HepG2 (cell line): Measurements from ENCODE around the gene UCHL3. TPM values are rescaled to one million over a fixed set of nuclear protein-coding genes. Genes with fewer than 3 reads are reported as not detected.

Source experiments
- ATAC-seq: fragments of 200-7000 bp; cut with Tn5 transposase; 3 replicates; pipeline ENCODE4 v1.9.1; 2020; ENCODE audit warnings: mild to moderate bottlenecking, moderate library complexity
- BruUV-seq: library from RNA; stranded (reverse); fragments of 400-500 nt; replicated peaks from 2 replicates; lab custom pipeline; 2021; lab: Mats Ljungman, UMichigan
- CTCF ChIA-PET: fragments of 300-600 bp; formaldehyde crosslinking; extraction: SDS; loops from one replicate; lab custom pipeline; 2021; ENCODE audit warnings: low total read pairs, inconsistent platforms, low intra/inter-chr PET ratio; lab: Yijun Ruan, JAX
- POLR2A ChIA-PET: fragments of 350-600 bp; sonication (Branson Sonifier 250); formaldehyde crosslinking; loops from one replicate; lab custom pipeline; 2020; ENCODE audit warnings: antibody characterized with exemption, inconsistent platforms; lab: Yijun Ruan, JAX
- DNase-seq: peaks from one replicate; pipeline ENCODE4 v3.0.0-alpha.2; 2015; ENCODE audit warnings: low spot score
- FAIRE-seq: peaks from 3 replicates; lab custom pipeline; 2011; peaks lifted over from hg19 to GRCh38; lab: Jason Lieb, UNC
- H2AFZ ChIP-seq: one replicate; pipeline ENCODE4 v1.6.1; 2011; ENCODE audit warnings: low read length, inconsistent platforms
- H3K27ac ChIP-seq: fragments of 300-600 bp; 3 replicates; pipeline ENCODE4 v1.8.0; 2011; ENCODE audit warnings: mixed run types, mild to moderate bottlenecking, mixed read lengths, low read length, inconsistent platforms; ENCODE audit not compliant: insufficient read depth; ENCODE audit errors: extremely low read length
- H3K27me3 ChIP-seq, 2 experiments: fragments of 200-600 bp in 1 of 2; 2 replicates in 1 of 2; 3 replicates in 1 of 2; pipeline versions ENCODE4 v1.6.0 to v1.8.0; 2011; ENCODE audit warnings: low read length in 2 of 2, mild to moderate bottlenecking in 2 of 2, moderate library complexity in 2 of 2, inconsistent platforms in 1 of 2; ENCODE audit not compliant: insufficient read depth in 2 of 2, control insufficient read depth in 1 of 2
- H3K36me3 ChIP-seq, 2 experiments: fragments of 200-600 bp in 1 of 2; replicated peaks in 1 of 2; 2 replicates in 1 of 2; 3 replicates in 1 of 2; pipeline versions ENCODE4 v1.5.1 to v1.8.0; 2011; ENCODE audit warnings: low read length in 2 of 2, inconsistent platforms in 1 of 2; ENCODE audit not compliant: insufficient read depth in 2 of 2, control insufficient read depth in 1 of 2
- H3K4me1 ChIP-seq: 2 replicates; pipeline ENCODE4 v1.5.1; 2012; ENCODE audit warnings: low read length, inconsistent platforms; ENCODE audit not compliant: insufficient read depth
- H3K4me2 ChIP-seq: 2 replicates; pipeline ENCODE4 v1.6.0; 2011; ENCODE audit warnings: low read depth, low read length, inconsistent platforms
- H3K4me3 ChIP-seq, 3 experiments: fragments of 200-600 bp in 1 of 3; sonication (generic), shearing (Covaris generic) in 1 of 3; replicated peaks in 1 of 3; 2 replicates each; pipeline ENCODE4 v1.5.1; 2011 to 2016; ENCODE audit warnings: low read length in 3 of 3, inconsistent platforms in 2 of 3, low read depth in 2 of 3, mild to moderate bottlenecking in 2 of 3, control low read depth in 1 of 3, mixed read lengths in 1 of 3; ENCODE audit not compliant: insufficient read depth in 1 of 3
- H3K79me2 ChIP-seq: one replicate; pipeline ENCODE4 v1.6.1; 2011; ENCODE audit warnings: low read length, inconsistent platforms; ENCODE audit not compliant: insufficient read depth
- H3K9ac ChIP-seq: 2 replicates; pipeline ENCODE4 v1.6.0; 2011; ENCODE audit warnings: mild to moderate bottlenecking, low read depth, low read length, inconsistent platforms; ENCODE audit not compliant: insufficient read depth
- H3K9me3 ChIP-seq: 2 replicates; pipeline ENCODE4 v1.5.1; 2012; ENCODE audit warnings: mild to moderate bottlenecking, low read length
- H4K20me1 ChIP-seq: 2 replicates; pipeline ENCODE4 v1.6.0; 2011; ENCODE audit warnings: inconsistent platforms, mild to moderate bottlenecking, low read length, moderate library complexity; ENCODE audit not compliant: insufficient read depth
- CAMTA2 ChIP-seq: sonication (generic); formaldehyde crosslinking; IDR thresholded peaks from 2 replicates; pipeline ENCODE4 v1.4.0; 2020; ENCODE audit warnings: mild to moderate bottlenecking, missing genetic modification reagents, borderline replicate concordance
- FOSL2 ChIP-seq: sonication (generic); formaldehyde crosslinking; IDR thresholded peaks from 2 replicates; pipeline ENCODE4 v1.4.0; 2020; ENCODE audit warnings: missing genetic modification reagents
- NFYB ChIP-seq: sonication (generic); formaldehyde crosslinking; IDR thresholded peaks from 2 replicates; pipeline ENCODE4 v1.4.0; 2020; ENCODE audit warnings: missing genetic modification reagents
- SIN3A ChIP-seq: IDR thresholded peaks from 2 replicates; pipeline ENCODE4 v1.6.1; 2011; ENCODE audit warnings: low read depth, mild to moderate bottlenecking, control low read depth, low read length, borderline replicate concordance
- U2AF1 ChIP-seq: fragments of 200-400 bp; formaldehyde crosslinking; optimal IDR thresholded peaks from 2 replicates; pipeline ENCODE3; 2017; ENCODE audit warnings: mild to moderate bottlenecking, low read depth, low read length
- WIZ ChIP-seq: sonication (generic); formaldehyde crosslinking; IDR thresholded peaks from 2 replicates; pipeline ENCODE4 v1.5.1; 2020; ENCODE audit warnings: mild to moderate bottlenecking, missing genetic modification reagents
- ZNF225 ChIP-seq: sonication (generic); formaldehyde crosslinking; IDR thresholded peaks from 2 replicates; pipeline ENCODE4 v1.4.0; 2020; ENCODE audit warnings: mild to moderate bottlenecking, missing genetic modification reagents
- ZNF251 ChIP-seq: sonication (generic); formaldehyde crosslinking; IDR thresholded peaks from 2 replicates; pipeline ENCODE4 v1.9.0; 2021; ENCODE audit warnings: mild to moderate bottlenecking, missing genetic modification reagents
- WGBS: methylation state at CpG from one replicate; pipeline ENCODE4 v1.1.6; 2017; ENCODE audit warnings: low lambda C conversion rate; 5-methylcytosine and 5-hydroxymethylcytosine counted together
- in situ Hi-C: cut with HindIII; loops from 2 replicates; pipeline ENCODE4 v1.10.0; 2017; ENCODE audit warnings: low pct_unique_long_range_greater_than_20kb; ENCODE audit not compliant: extremely low pct_ligation_motif_present
- intact Hi-C: fragments of 100-400 bp; cut with micrococcal nuclease; formaldehyde crosslinking; loops from one replicate; pipeline ENCODE4 v1.10.0; 2022; ENCODE audit not compliant: unreplicated experiment
- polyA plus RNA-seq, 8 experiments: library from polyadenylated mRNA; depleted of rRNA in 3 of 8; stranded (reverse) in 7 of 8; unstranded in 1 of 8; fragments of >200 nt; fragmentation: Illumina TruSeq in 4 of 8; extraction: Trizol in 4 of 8; gene quantifications; 2 replicates each; pipeline versions ENCODE4 v1.2.1 to v1.2.3, GENCODE V29; 2011 to 2016; ENCODE audit warnings: low read depth in 4 of 8, missing spikeins in 1 of 8, mixed read lengths in 1 of 8; ENCODE audit not compliant: insufficient read depth in 1 of 8
- total RNA-seq, 5 experiments: library from RNA; depleted of rRNA; stranded (reverse); fragments of >200 nt; fragmentation: Illumina TruSeq; extraction: Trizol; gene quantifications; 2 replicates each; pipeline ENCODE4 v1.2.3, GENCODE V29; 2016; ENCODE audit warnings: low read depth in 1 of 5
- TF ChIP-seq, protein P1 (sequence below): sonication (generic); formaldehyde crosslinking; IDR thresholded peaks from 2 replicates; pipeline ENCODE4 v1.5.1; 2020; ENCODE audit warnings: missing genetic modification reagents, mild to moderate bottlenecking, borderline replicate concordance
- TF ChIP-seq, protein P2 (sequence below): sonication (generic); formaldehyde crosslinking; IDR thresholded peaks from 2 replicates; pipeline ENCODE4 v1.4.0; 2020; ENCODE audit warnings: mild to moderate bottlenecking, missing genetic modification reagents

Gene UCHL3
- total and polyA plus RNA-seq, 2 of the 13 experiments (the other 11 are each of a cell fraction or from before 2014, with no cell fraction given) = 36.2 to 93.3 TPM

DNA sequence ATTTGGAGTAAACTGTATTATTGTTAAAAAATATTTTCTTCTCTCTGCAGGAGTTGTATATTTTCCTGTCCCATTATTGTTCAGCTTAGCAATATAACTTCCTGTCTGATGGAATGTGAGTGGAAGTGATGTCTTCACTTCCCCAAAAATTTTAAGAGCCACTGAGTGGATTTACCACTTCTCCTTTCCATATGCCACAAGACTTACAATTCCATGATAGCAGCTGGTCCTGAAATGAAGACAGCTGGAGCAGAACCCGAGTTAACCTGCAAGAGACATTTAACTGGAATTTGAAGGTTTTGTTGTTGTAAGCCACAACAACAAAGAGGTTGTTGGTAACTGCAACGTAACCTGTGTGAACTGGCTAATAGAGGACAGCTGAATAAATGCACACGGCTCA is 44.3 kb upstream of the UCHL3 start:
- no peak for DNase-seq
- Histone ChIP-seq H3K27me3 (no peaks in the 10 kb centered on the region; a peak in 1 of 5 replicates), H2AFZ (no peak overlapping the region), H3K36me3 (no peaks in the 10 kb centered on the region), H3K4me2 (no peak overlapping the region), H4K20me1 (no peaks in the 10 kb centered on the region), H3K79me2 (no peaks in the 10 kb centered on the region), H3K9ac (no peak overlapping the region), H3K4me1 (no peaks in the 10 kb centered on the region), H3K4me3 (no peak overlapping the region), H3K9me3 (no peaks in the 10 kb centered on the region), H3K27ac (no peak overlapping the region)
- ATAC-seq = no peak
- intact Hi-C loops (no loop called here), in situ Hi-C loops (no loop called here)
- FAIRE-seq = no peak
- POLR2A ChIA-PET = no interaction called here
- WGBS = 38% methylated on average over 3 of the region's 3 CpGs
- TF ChIP-seq ZNF225 (no peak), CAMTA2 (CRISPR knock-in tag) (no peak), WIZ (CRISPR knock-in tag) (no peak)
- TF ChIP-seq, protein P1, sequence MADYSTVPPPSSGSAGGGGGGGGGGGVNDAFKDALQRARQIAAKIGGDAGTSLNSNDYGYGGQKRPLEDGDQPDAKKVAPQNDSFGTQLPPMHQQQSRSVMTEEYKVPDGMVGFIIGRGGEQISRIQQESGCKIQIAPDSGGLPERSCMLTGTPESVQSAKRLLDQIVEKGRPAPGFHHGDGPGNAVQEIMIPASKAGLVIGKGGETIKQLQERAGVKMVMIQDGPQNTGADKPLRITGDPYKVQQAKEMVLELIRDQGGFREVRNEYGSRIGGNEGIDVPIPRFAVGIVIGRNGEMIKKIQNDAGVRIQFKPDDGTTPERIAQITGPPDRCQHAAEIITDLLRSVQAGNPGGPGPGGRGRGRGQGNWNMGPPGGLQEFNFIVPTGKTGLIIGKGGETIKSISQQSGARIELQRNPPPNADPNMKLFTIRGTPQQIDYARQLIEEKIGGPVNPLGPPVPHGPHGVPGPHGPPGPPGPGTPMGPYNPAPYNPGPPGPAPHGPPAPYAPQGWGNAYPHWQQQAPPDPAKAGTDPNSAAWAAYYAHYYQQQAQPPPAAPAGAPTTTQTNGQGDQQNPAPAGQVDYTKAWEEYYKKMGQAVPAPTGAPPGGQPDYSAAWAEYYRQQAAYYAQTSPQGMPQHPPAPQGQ (CRISPR knock-in tag) = no peak
- CTCF ChIA-PET = no interaction called here
- BruUV-seq = no TSS peak

DNA sequence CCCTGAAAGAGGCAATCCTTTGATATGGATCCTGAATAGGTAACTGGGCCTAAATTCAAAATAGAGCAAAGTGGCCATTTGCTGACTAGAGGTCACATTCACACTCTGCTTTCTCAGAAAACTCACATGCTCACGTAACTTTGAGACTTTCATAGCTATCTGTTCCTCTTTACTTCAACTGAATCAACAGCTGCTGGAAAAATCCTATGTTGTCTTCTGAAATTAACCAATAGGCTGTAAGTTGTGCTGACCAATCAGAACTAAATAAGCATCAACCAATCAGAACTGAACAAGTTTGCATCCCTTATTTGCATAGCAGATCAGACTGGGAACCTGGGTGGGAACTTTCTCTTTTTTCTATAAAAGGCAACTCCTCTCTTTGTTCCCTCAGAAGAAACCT is 43.6 kb upstream of the UCHL3 start:
- intact Hi-C loops = no loop called here
- CTCF ChIA-PET = no interaction called here
- BruUV-seq = no TSS peak
- TF ChIP-seq NFYB (CRISPR knock-in tag) (no peak), FOSL2 (no peak), U2AF1 (no peak), ZNF251 (CRISPR knock-in tag) (no peak), SIN3A (no peak)
- TF ChIP-seq, protein P2, sequence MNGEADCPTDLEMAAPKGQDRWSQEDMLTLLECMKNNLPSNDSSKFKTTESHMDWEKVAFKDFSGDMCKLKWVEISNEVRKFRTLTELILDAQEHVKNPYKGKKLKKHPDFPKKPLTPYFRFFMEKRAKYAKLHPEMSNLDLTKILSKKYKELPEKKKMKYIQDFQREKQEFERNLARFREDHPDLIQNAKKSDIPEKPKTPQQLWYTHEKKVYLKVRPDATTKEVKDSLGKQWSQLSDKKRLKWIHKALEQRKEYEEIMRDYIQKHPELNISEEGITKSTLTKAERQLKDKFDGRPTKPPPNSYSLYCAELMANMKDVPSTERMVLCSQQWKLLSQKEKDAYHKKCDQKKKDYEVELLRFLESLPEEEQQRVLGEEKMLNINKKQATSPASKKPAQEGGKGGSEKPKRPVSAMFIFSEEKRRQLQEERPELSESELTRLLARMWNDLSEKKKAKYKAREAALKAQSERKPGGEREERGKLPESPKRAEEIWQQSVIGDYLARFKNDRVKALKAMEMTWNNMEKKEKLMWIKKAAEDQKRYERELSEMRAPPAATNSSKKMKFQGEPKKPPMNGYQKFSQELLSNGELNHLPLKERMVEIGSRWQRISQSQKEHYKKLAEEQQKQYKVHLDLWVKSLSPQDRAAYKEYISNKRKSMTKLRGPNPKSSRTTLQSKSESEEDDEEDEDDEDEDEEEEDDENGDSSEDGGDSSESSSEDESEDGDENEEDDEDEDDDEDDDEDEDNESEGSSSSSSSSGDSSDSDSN (CRISPR knock-in tag) = no peak

More for the DNA sequence above, 43.6 kb upstream of the UCHL3 start:
- POLR2A ChIA-PET = no interaction called here
- H3K4me2 ChIP-seq = no peak overlapping the region
- no peaks in the 10 kb centered on the region for H3K79me2 ChIP-seq
- H4K20me1 ChIP-seq = no peaks in the 10 kb centered on the region
- FAIRE-seq (no peak), ATAC-seq (no peak), DNase-seq (no peak)
- 53% methylated on average over 1 of the region's 1 CpG for WGBS
- H3K27ac ChIP-seq = no peak overlapping the region
- H2AFZ ChIP-seq = no peak overlapping the region
- H3K9me3 ChIP-seq = no peaks in the 10 kb centered on the region
- no peaks in the 10 kb centered on the region for H3K4me1 ChIP-seq
- no peaks in the 10 kb centered on the region; a peak in 1 of 5 replicates for H3K27me3 ChIP-seq
- H3K4me3 ChIP-seq = no peak overlapping the region
- no peak overlapping the region for H3K9ac ChIP-seq
- no peaks in the 10 kb centered on the region for H3K36me3 ChIP-seq
- in situ Hi-C loops = no loop called here
